GM12892 (cell line): ENCODE measurements around the gene SAPCD1.
A peak's percentile ranks its signal among the peaks of the same experiment; 100 is the strongest.

Source experiments
- DNase-seq: peaks from one replicate; pipeline ENCODE4 v3.0.0; 2011; ENCODE audit not compliant: insufficient read length
- FAIRE-seq: peaks from 2 replicates; lab custom pipeline; 2011; peaks lifted over from hg19 to GRCh38; lab: Jason Lieb, UNC
- POLR2A ChIP-seq: IDR thresholded peaks from 2 replicates; pipeline ENCODE4 v1.6.1; 2011; ENCODE audit warnings: low read depth, low read length, control low read depth
- POLR2AphosphoS5 ChIP-seq: IDR thresholded peaks from 2 replicates; pipeline ENCODE4 v1.6.1; 2011; ENCODE audit warnings: low read depth, low read length, control low read depth
- TAF1 ChIP-seq: IDR thresholded peaks from 2 replicates; pipeline ENCODE4 v1.6.1; 2011; ENCODE audit warnings: low read depth, mild to moderate bottlenecking, control low read depth, low read length, borderline replicate concordance

The SAPCD1 gene

DNA sequence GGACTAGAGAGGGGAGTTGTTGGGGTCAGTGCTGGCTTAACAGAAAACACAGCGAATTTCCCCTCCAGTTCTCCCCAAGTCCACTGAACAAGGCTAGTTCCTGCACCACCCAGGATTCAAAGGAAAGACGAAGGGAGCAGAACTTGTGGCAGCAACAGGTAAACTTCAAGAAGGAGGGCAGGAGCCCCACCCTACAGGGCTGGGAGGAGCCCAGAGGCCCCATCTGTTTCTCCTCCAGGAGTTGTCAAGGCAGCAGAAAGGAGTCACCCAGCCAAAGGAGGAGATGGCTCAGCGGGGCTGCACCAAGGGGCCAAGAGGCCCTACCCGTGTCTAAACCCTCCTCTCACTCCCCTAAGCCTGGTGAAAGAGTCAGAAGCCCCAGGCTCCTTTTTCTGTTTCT lies 1.7 kb downstream of the SAPCD1 start:
- FAIRE-seq (no peak), DNase-seq (no peak)
- no peak for TF ChIP-seq POLR2A
- no peak for TF ChIP-seq POLR2AphosphoS5
- TF ChIP-seq TAF1, result no peak

GRCh38 chr6:31765559-31765909 lies 3.1 kb downstream of the SAPCD1 start:
- TF ChIP-seq POLR2AphosphoS5, result no peak
- no peak for TF ChIP-seq TAF1
- FAIRE-seq, result no peak

DNA sequence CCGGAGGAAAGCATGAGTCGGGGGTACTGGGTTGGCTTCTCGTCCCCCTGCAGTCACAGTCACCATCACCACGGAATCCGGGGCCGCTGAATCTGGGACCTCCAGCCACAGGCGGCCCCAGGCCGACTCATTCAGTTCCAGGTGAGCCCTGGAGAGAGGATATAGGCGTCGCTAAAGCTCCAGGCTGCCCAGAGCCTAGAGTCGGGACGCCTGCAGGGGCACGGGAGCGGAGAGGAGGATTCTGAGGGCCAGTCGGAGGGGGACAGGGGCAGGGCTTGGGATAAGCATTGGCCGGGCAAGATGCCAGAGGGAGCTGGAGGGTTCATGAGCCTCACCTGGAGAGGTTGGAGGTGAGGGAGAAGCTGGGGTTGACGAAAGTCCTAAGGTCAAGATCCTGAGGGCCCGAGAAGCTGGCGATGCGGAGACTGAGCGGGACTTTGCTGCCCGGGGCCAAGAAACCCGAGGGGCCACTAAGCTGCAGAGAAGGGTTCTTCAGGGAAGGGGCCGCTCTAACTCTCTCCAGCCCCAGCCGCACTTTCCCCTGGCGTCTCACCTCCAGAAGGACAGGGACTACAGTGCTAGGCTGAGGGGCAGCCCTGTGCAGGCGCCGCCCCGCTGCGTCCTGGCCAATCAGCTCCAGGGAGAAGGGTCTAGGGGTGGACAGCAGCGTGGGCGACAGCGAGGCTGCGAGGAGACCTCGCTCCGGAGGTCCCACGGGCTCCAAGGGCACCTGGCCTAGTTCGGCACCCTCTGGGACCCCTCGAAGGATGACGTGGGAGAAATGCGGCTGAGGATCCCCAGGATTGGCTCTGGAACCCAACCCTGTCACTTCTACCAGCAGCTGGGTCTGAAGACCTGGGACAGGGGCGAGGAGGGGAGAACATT lies 3.7 kb downstream of the SAPCD1 start:
- FAIRE-seq (no peak), DNase-seq (no peak)
- TF ChIP-seq POLR2AphosphoS5, result no peak
- TF ChIP-seq POLR2A, result no peak
- no peak for TF ChIP-seq TAF1

More at GRCh38 chr6:31765559-31765909, 3.1 kb downstream of the SAPCD1 start:
- DNase-seq, result no peak

- no peak for FAIRE-seq
These were observed 4.7 kb downstream of the SAPCD1 start for GRCh38 chr6:31767096-31767645.

GRCh38 chr6:31768363-31769257 lies 6.2 kb downstream of the SAPCD1 start:
- FAIRE-seq (no peak), DNase-seq (no peak)
- TF ChIP-seq POLR2AphosphoS5 (no peak), POLR2A (no peak), TAF1 (no peak)

More at GRCh38 chr6:31767096-31767645, 4.7 kb downstream of the SAPCD1 start:
- DNase-seq, result no peak
- TF ChIP-seq POLR2AphosphoS5 (no peak), POLR2A (no peak), TAF1 (no peak)

GRCh38 chr6:31769684-31770371 lies 7.4 kb downstream of the SAPCD1 start:
- FAIRE-seq, result no peak
- TF ChIP-seq POLR2A (no peak), TAF1 (no peak), POLR2AphosphoS5 (no peak)
- peak; percentile 95 for DNase-seq

- DNase-seq (no peak), FAIRE-seq (no peak)
- TF ChIP-seq TAF1 (no peak), POLR2A (no peak), POLR2AphosphoS5 (no peak)
These were observed 8.4 kb downstream of the SAPCD1 start for GRCh38 chr6:31770860-31771259.

- FAIRE-seq (no peak), DNase-seq (no peak)
- TF ChIP-seq TAF1 (no peak), POLR2AphosphoS5 (no peak), POLR2A (no peak)
These were observed 9.5 kb downstream of the SAPCD1 start for GRCh38 chr6:31771992-31772358.

DNA sequence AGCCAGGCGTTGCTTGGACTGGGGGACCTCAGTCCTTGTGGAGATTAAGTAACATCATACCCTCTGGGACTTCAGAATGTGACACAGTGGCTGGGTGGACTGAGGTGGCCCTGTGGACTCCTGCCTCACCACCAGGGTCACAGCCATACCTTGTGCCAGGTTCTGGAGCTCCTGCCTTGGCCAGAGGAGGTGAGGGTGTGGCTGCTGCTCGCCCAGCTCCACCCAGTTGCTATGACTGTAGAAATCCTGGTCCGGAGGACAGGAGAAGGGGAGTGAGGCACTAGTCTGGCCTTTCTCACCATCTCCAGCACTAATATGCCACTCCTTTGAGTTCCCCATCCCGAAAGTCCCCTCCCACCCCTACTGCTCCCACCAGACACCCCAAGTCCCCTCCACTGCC lies 12.7 kb downstream of the SAPCD1 start:
- no peak for TF ChIP-seq TAF1
- no peak for TF ChIP-seq POLR2A
- no peak for TF ChIP-seq POLR2AphosphoS5
- FAIRE-seq, result no peak

DNA sequence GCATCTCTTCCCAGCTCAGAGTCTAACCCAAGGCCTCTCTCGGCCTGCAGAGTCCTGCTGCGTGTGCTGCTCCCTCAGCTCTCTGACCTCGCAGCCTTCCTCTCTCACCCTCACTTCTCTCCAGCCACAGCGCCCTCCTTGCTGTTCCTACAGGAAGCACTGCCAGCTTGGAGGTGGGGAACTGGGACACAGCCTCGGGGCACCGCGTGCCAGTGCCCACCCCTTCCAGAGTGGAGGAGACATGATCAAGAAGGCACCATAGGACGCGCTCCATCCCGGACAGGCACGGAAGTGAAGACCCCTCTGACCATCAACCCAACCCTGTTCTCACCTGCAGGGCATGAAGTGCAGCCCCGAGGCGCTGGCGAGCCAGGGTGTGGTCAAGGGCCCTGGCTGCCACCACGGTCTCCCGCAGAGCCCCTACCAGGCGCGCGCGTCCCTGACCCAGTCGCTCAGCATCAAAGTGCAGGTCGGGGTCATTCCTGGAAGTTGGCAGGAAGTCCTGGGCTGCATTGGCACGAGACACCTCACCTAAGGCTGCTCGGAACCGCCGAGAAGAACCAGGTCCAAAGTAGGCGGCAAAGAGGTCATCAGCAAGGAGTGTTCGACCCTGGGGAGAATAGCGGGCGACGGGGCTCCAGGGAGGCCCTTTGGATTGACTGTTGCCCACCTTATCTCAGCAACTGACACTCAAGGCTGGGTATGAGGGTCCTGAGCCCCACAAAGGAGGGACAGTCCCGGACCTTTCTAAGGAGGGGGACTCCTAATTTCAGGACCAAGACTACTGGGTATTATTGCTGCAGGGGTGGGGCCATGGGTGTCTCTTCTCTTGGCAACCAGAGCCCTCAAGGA lies 13.4 kb downstream of the SAPCD1 start:
- no peak for TF ChIP-seq POLR2AphosphoS5
- no peak for TF ChIP-seq TAF1
- no peak for TF ChIP-seq POLR2A
- FAIRE-seq (no peak), DNase-seq (no peak)

More for the DNA sequence above, 12.7 kb downstream of the SAPCD1 start:
- no peak for DNase-seq

DNA sequence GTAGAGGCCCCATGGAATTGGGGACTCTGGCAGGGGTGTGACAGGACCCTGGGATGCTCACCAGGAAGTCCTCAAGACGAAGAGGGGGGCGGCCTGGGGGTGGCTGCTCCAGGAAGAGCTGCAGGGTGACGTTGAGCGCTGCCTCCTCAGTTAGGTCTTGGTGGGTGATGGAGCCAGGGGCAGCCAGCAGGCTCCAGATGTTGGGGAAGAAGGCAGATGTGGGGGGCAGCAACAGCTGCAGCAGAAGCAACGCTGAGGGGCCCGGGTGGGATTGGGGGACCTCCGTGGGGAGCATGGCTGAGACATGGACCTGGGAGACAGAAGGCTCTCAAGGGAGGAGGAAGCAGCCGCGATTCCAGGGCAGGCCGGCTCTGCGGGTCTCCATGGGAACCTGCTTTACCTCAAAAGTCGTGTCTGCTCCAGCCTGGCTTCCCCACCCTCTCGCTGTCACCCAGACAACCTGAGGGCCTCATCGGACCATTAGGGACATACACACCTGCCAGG lies 14.1 kb downstream of the SAPCD1 start:
- no peak for DNase-seq
- TF ChIP-seq POLR2AphosphoS5 (no peak), TAF1 (no peak), POLR2A (peak; percentile 19; the same call in 1 of the 2 replicates)
- peak; percentile 36 for FAIRE-seq
